ENCODE results near the gene TMEM222.
"Not testable (repeated sequence)": the region's sequence is repeated elsewhere in the genome, so short reads cannot be mapped to it uniquely, and the experiment has no call there.

The TMEM222 gene

GRCh38 chr1:27321813-27322568 lies at the start of gene TMEM222:
TMEM222 (plus strand) TSS chr1:27322163; CDS start chr1:27322198, 35 bp downstream.
- DNase-seq, result peak; percentile 94 to 97 (median 94)

- no peak for DNase-seq
These were observed 47.8 kb upstream of the TMEM222 start for GRCh38 chr1:27274204-27274603.

GRCh38 chr1:27275696-27276095 lies 46.3 kb upstream of the TMEM222 start:
- DNase-seq, result no peak

GRCh38 chr1:27284425-27285273 lies 37.3 kb upstream of the TMEM222 start:
- DNase-seq, result peak; percentile 69 to 90 (median 84)

GRCh38 chr1:27285274-27285660 lies 36.7 kb upstream of the TMEM222 start:
- no peak for DNase-seq

GRCh38 chr1:27285821-27286220 lies 36.1 kb upstream of the TMEM222 start:
- not testable (repeated sequence) for DNase-seq

- DNase-seq, result not testable (repeated sequence)
These were observed 32.8 kb upstream of the TMEM222 start for GRCh38 chr1:27289125-27289524.

GRCh38 chr1:27290581-27290980 lies 31.4 kb upstream of the TMEM222 start:
- DNase-seq, result no peak

GRCh38 chr1:27292106-27292505 lies 29.9 kb upstream of the TMEM222 start:
- DNase-seq, result no peak

- DNase-seq, result no peak
These were observed 28.0 kb upstream of the TMEM222 start for GRCh38 chr1:27293915-27294314.

- DNase-seq, result peak; percentile 9 to 61 (median 49)
These were observed 25.1 kb upstream of the TMEM222 start for GRCh38 chr1:27296773-27297291.

GRCh38 chr1:27297903-27298302 lies 24.1 kb upstream of the TMEM222 start:
- no peak for DNase-seq

- no peak for DNase-seq
These were observed 23.2 kb upstream of the TMEM222 start for GRCh38 chr1:27298632-27299384.

- no peak for DNase-seq
These were observed 22.3 kb upstream of the TMEM222 start for GRCh38 chr1:27299385-27300271.

- peak; percentile 41 to 86 (median 72) for DNase-seq
These were observed 21.5 kb upstream of the TMEM222 start for GRCh38 chr1:27300341-27301051.

GRCh38 chr1:27301052-27301422 lies 20.9 kb upstream of the TMEM222 start:
- no peak for DNase-seq

GRCh38 chr1:27301582-27302199 lies 20.3 kb upstream of the TMEM222 start:
- no peak for DNase-seq

- DNase-seq, result no peak
These were observed 19.4 kb upstream of the TMEM222 start for GRCh38 chr1:27302612-27303011.

GRCh38 chr1:27303509-27303908 lies 18.5 kb upstream of the TMEM222 start:
- DNase-seq, result no peak

- DNase-seq, result no peak
These were observed 15.9 kb upstream of the TMEM222 start for GRCh38 chr1:27306071-27306470.

Measured in stimulated activated naive CD4-positive, alpha-beta T cell (primary cell).